Fibroblast of gingiva (primary cell): ENCODE results near the gene LRG1.
"Not testable (repeated sequence)": the region's sequence is repeated elsewhere in the genome, so short reads cannot be mapped to it uniquely, and the experiment has no call there.

Source experiments
- DNase-seq: peaks from one replicate; pipeline ENCODE4 v3.0.0-alpha.2; 2011; ENCODE audit warnings: low read depth

LRG1 gene

DNA sequence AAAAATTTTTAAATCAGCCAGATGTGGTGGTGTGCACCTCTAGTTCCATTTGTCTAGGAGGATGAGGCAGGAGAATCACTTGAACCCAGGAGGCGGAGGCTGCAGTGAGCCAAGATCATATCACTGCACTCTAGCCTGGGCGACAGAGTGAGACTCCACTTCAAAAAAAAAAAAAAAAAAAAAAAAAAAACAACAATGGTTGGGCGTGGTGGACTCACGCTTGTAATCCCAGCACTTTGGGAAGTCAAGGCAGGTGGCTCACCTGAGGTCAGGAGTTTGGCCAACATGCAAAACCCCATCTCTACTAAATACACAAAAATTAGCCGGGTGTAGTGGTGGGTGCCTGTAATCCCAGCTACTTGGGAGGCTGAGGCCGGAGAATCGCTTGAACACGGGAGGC, 12.5 kb downstream of the LRG1 start:
- not testable (repeated sequence) for DNase-seq

GRCh38 chr19:4525563-4526002, 14.3 kb downstream of the LRG1 start:
- DNase-seq = no peak

GRCh38 chr19:4524808-4525562, 14.9 kb downstream of the LRG1 start:
- DNase-seq = no peak

DNA sequence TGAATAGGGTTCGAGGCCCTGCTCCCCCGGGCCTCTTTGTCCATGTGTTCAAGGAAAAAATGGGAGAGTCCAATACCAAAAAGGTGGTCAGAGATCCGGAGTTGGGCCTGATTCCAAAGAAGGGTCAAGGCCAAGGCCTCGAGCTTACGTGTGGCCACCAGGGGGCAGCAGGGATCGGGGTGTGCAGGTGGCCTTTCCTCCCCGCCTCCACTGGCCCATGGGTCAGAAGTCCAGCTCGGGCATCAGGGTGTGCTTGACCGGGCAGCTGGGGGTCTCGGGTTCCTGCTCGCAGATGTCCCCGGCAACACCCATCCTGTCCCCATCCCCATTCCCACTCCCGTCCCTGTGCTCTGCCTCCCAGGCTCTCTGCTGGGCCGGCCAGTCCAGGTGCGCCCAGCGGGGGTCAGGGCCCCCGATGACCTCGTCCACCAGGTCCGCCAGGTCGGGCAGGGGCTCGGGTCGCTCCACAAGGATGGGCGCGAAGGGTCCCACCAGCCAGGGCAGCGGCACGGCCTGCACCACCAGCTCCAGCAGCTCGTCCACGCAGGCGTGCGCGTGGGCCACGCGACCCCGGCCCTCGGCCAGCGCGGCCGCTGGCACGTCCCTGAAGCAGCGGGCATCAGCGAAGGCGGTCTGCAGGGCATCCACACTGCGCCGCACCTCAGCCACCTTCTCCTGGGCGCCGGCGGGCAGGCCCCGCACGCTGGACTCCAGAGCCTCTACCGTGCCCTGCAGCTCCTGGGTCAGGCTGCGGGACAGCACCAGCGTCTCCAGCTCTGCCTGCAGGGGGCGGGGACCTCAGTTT, 16.3 kb downstream of the LRG1 start:
- DNase-seq = no peak

- DNase-seq = no peak
Observed at GRCh38 chr19:4522291-4523002, 17.4 kb downstream of the LRG1 start.

GRCh38 chr19:4521888-4522242, 18.0 kb downstream of the LRG1 start:
- DNase-seq = no peak

DNA sequence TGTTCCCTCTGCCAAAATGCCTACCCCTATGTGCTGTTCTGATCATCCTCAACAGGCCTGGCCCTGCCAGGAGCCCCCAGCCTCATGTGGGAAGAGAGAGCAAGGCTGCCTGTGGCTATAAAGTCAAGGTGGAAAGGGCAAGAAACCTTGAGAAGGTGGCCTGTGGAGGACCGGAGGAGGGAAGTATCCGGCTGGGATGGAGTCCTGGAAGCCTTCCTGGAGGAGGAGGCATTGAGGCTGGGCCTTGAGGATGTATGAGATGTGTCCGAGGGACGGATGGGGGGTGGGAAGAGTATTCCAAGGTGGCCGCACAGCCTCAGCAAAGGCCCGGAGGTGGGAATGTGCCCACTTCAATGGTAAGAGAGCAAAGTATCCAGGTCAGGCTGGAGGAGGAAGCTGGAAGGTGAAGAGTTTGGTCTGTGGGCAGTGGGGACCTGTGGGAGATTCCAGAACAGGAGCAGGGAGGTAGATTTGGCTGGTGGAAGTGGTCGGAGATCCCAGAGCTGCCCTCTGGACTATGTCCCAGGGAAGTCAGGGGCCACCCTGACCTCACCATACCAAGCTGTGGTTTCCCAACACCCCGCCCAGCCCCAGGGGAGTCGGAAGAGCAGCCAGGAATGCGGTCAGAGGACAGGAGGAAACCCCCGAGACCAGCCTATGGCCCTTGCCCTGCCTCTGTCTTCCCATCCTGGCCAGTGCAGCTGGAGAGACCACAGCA, 18.5 kb downstream of the LRG1 start:
- peak; percentile 56 for DNase-seq

- peak; percentile 52 for DNase-seq
Observed at GRCh38 chr19:4519521-4520277, 20.1 kb downstream of the LRG1 start.

- DNase-seq = no peak
Observed at GRCh38 chr19:4519172-4519496, 20.7 kb downstream of the LRG1 start.

DNA sequence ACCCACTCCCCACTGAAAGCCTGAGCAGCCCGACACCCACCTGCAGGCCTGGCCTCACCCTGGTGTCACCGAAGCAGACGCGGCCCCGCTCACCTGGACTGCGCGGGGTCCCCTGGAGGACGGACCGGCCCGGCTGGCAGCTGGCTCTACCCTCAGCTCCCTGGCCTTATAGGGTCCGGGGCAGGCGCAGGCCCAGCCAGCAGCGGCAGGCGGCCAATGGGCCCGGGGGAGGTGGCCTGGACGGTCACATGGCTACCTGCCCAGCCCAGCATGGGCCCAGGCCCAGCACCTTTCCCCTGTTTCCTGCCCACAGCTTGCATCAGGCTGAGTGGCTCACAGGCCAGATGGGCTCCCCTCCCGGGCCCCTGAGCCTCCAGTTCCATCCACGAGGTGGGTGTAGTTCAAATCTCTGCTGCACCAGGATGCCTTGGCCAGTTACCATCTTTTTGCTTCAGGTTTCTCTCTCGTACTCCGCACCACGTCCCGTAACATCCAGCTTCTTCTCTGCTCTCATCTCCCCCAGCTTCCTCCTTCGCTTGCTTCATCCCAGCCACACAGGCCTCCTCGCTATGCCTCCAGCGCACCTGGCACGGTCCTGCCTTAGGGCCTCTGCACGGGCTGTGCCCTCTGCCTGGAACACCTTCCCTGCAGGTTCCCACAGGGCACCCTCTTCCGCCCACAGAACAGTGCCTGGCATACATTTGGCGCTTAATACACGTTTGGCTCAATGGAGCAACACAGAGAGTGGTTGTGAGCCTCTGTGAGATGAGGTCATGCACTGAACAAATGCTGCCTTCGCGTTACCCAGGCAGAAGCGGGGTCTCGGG, 21.3 kb downstream of the LRG1 start, which contains the start of gene PLIN4:
Gene PLIN4 (minus strand): TSS at position 142 of the 827 bp plus-strand sequence. CDS start 214 bp downstream, outside the sequence.
- DNase-seq = peak; percentile 83

GRCh38 chr19:4517451-4518057, 22.3 kb downstream of the LRG1 start:
- DNase-seq = no peak

DNA sequence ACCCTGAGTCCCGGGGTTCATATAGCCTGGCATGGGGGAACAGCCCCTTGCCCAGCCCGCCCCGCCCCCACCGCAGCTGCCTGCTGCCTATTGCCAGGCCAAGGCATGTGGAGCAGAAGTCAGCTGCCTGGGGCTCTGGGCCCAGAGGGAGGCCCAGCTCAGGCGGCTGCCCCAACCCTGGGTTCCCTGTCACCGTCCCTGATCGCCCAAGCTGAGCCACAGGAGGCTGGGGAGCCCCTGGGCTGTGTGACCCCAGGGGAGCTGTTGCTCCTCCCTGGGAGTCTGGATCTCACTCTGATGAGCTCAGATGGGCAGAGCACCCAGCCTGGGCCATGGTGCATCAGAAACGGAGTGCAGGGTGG, 22.9 kb downstream of the LRG1 start:
- DNase-seq = peak; percentile 61

- peak; percentile 59 for DNase-seq
Observed at GRCh38 chr19:4516199-4516938, 23.5 kb downstream of the LRG1 start.

- no peak for DNase-seq
Observed at GRCh38 chr19:4515732-4516131, 24.1 kb downstream of the LRG1 start.

GRCh38 chr19:4513248-4513647, 26.6 kb downstream of the LRG1 start:
- no peak for DNase-seq

GRCh38 chr19:4512070-4512469, 27.8 kb downstream of the LRG1 start:
- DNase-seq = no peak

GRCh38 chr19:4511300-4512054, 28.4 kb downstream of the LRG1 start:
- no peak for DNase-seq

DNA sequence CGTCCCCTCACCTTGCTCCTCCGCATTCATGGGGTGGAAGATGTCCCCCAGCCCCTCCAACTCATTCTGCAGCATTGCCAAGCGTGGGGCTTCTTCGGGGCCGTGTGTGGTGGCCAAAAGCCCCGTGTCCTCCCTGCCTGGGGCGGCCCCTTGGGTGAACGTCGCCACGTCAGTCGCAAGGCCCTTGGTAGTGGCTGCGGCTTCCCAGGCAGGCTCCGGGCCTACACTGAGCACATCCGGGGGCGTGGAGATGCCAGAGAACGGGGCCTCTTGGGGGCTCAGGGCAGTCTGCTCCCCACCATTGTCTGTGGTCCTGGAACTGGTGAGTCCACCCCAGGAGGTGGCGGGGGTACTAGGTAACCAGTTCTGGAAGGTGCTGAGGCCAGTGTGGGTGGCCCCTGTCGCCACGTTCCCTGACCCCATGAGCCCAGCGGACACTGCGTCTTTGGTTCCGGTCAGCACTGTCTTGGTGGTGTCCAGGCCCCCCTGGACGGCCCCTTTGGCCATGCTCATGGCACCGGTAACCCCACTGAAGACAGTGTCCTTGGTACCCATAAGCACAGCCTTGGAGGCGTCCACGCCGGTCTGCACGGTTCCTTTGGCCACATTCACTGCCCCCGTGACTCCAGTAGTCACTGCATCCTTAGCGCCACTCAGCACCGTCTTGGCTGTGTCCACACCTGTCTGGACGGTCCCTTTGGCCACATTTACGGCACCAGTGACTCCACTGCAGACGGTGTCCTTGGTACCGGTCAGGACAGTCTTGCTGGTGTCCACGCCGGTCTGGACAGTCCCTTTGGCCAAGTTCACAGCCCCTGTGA, 29.2 kb downstream of the LRG1 start:
- no peak for DNase-seq
